ENCODE results near the gene ADAMTSL3. TPM values are rescaled to one million over a fixed set of nuclear protein-coding genes. Genes with fewer than 3 reads are reported as not detected.

ADAMTSL3 gene
- total and polyA plus RNA-seq, 2 donors (not counting 1 experiment from before 2014, with no cell fraction given): 0.14 to 0.17 TPM

DNA sequence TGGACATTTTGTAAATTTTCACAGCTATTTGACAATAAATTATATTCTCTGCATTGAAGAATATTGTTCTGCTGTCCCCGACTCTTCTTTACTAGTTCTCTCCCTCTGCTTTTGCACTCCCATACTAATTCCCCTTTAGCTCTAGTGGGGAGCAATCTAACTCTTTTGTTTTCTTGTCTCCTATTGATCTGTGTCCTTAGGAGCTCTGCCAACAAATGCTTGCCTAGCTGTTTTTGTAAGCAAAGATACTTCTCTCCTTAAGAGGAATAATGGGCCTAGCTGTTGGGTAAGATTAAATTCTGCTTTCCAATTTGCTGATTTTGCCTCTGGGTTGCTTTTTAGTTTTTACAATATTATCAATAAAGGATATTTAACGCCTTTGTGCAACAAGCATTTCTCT lies 17.7 kb downstream of the ADAMTSL3 start:
- TF ChIP-seq, protein P1, sequence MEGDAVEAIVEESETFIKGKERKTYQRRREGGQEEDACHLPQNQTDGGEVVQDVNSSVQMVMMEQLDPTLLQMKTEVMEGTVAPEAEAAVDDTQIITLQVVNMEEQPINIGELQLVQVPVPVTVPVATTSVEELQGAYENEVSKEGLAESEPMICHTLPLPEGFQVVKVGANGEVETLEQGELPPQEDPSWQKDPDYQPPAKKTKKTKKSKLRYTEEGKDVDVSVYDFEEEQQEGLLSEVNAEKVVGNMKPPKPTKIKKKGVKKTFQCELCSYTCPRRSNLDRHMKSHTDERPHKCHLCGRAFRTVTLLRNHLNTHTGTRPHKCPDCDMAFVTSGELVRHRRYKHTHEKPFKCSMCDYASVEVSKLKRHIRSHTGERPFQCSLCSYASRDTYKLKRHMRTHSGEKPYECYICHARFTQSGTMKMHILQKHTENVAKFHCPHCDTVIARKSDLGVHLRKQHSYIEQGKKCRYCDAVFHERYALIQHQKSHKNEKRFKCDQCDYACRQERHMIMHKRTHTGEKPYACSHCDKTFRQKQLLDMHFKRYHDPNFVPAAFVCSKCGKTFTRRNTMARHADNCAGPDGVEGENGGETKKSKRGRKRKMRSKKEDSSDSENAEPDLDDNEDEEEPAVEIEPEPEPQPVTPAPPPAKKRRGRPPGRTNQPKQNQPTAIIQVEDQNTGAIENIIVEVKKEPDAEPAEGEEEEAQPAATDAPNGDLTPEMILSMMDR (conservative IDR thresholded peaks at IDR 0.05 in 1 of 2, IDR thresholded peaks at IDR 0.05 in 1 of 2; ENCODE audit: low read depth in 1 of 2, low read length in 2 of 2): no peak
- TF ChIP-seq EZH2 (IDR thresholded peaks at IDR 0.05; ENCODE audit: low read length, missing control alignments): no peak
- no peaks in the 10 kb centered on the region for H3K79me2 ChIP-seq (ENCODE audit: control insufficient read depth, insufficient read depth, low read length)
- no peaks in the 10 kb centered on the region for H3K4me1 ChIP-seq (ENCODE audit: control insufficient read depth, extremely low read depth, insufficient read depth, low read length)
- H3K4me3 ChIP-seq (replicated peaks in 1 of 4; ENCODE audit: control extremely low read depth in 1 of 4, insufficient read depth in 1 of 4, low read depth in 3 of 4, low read length in 4 of 4): no peak overlapping the region
- no peaks in the 10 kb centered on the region for H3K27me3 ChIP-seq (ENCODE audit: control insufficient read depth, insufficient read depth, low read length)
- DNase-seq (ENCODE audit: low read depth in 2 of 2): no peak
- no peak overlapping the region for H3K4me2 ChIP-seq (ENCODE audit: extremely low read depth, insufficient read depth, low read length)
- H3K9ac ChIP-seq (ENCODE audit: insufficient read depth, low read length): no peak overlapping the region
- H3K9me3 ChIP-seq (ENCODE audit: control insufficient read depth, insufficient read depth, low read depth, low read length): no peaks in the 10 kb centered on the region
- no peak overlapping the region for H2AFZ ChIP-seq (ENCODE audit: low read length)
- H3K27ac ChIP-seq (ENCODE audit: insufficient read depth, low read length): no peak overlapping the region
- H3K36me3 ChIP-seq (ENCODE audit: control insufficient read depth, insufficient read depth, low read length): no peaks in the 10 kb centered on the region
- H4K20me1 ChIP-seq (ENCODE audit: control insufficient read depth, extremely low read depth, insufficient read depth, low read length): no peaks in the 10 kb centered on the region

- no peak overlapping the region for H3K9ac ChIP-seq (ENCODE audit: insufficient read depth, low read length)
- no peak for DNase-seq (ENCODE audit: low read depth in 2 of 2)
- no peaks in the 10 kb centered on the region for H3K36me3 ChIP-seq (ENCODE audit: control insufficient read depth, insufficient read depth, low read length)
- no peak overlapping the region for H3K4me3 ChIP-seq (replicated peaks in 1 of 4; ENCODE audit: control extremely low read depth in 1 of 4, insufficient read depth in 1 of 4, low read depth in 3 of 4, low read length in 4 of 4)
- no peaks in the 10 kb centered on the region for H4K20me1 ChIP-seq (ENCODE audit: control insufficient read depth, extremely low read depth, insufficient read depth, low read length)
- TF ChIP-seq, protein P1 (conservative IDR thresholded peaks at IDR 0.05 in 1 of 2, IDR thresholded peaks at IDR 0.05 in 1 of 2; ENCODE audit: low read depth in 1 of 2, low read length in 2 of 2): no peak
- TF ChIP-seq EZH2 (IDR thresholded peaks at IDR 0.05; ENCODE audit: low read length, missing control alignments): no peak
- H3K4me2 ChIP-seq (ENCODE audit: extremely low read depth, insufficient read depth, low read length): no peak overlapping the region
- no peaks in the 10 kb centered on the region for H3K27me3 ChIP-seq (ENCODE audit: control insufficient read depth, insufficient read depth, low read length)
- no peaks in the 10 kb centered on the region for H3K79me2 ChIP-seq (ENCODE audit: control insufficient read depth, insufficient read depth, low read length)
- no peaks in the 10 kb centered on the region for H3K9me3 ChIP-seq (ENCODE audit: control insufficient read depth, insufficient read depth, low read depth, low read length)
- H2AFZ ChIP-seq (ENCODE audit: low read length): no peak overlapping the region
- no peaks in the 10 kb centered on the region for H3K4me1 ChIP-seq (ENCODE audit: control insufficient read depth, extremely low read depth, insufficient read depth, low read length)
- no peak overlapping the region for H3K27ac ChIP-seq (ENCODE audit: insufficient read depth, low read length)
These were observed 19.5 kb downstream of the ADAMTSL3 start for GRCh38 chr15:83673385-83673784.

GRCh38 chr15:83682476-83683088 lies 28.7 kb downstream of the ADAMTSL3 start:
- Histone ChIP-seq H3K27ac (ENCODE audit: insufficient read depth, low read length) (no peak overlapping the region), H3K9me3 (ENCODE audit: control insufficient read depth, insufficient read depth, low read depth, low read length) (no peaks in the 10 kb centered on the region), H3K4me2 (ENCODE audit: extremely low read depth, insufficient read depth, low read length) (no peak overlapping the region), H3K9ac (ENCODE audit: insufficient read depth, low read length) (no peak overlapping the region), H3K4me3 (replicated peaks in 1 of 4; ENCODE audit: control extremely low read depth in 1 of 4, insufficient read depth in 1 of 4, low read depth in 3 of 4, low read length in 4 of 4) (no peak overlapping the region), H3K79me2 (ENCODE audit: control insufficient read depth, insufficient read depth, low read length) (no peaks in the 10 kb centered on the region), H4K20me1 (ENCODE audit: control insufficient read depth, extremely low read depth, insufficient read depth, low read length) (no peaks in the 10 kb centered on the region), H3K36me3 (ENCODE audit: control insufficient read depth, insufficient read depth, low read length) (no peaks in the 10 kb centered on the region), H3K27me3 (ENCODE audit: control insufficient read depth, insufficient read depth, low read length) (no peaks in the 10 kb centered on the region), H3K4me1 (ENCODE audit: control insufficient read depth, extremely low read depth, insufficient read depth, low read length) (no peaks in the 10 kb centered on the region), H2AFZ (ENCODE audit: low read length) (no peak overlapping the region)
- DNase-seq (ENCODE audit: low read depth in 2 of 2): no peak
- no peak for TF ChIP-seq EZH2 (IDR thresholded peaks at IDR 0.05; ENCODE audit: low read length, missing control alignments)
- TF ChIP-seq, protein P1 (conservative IDR thresholded peaks at IDR 0.05 in 1 of 2, IDR thresholded peaks at IDR 0.05 in 1 of 2; ENCODE audit: low read depth in 1 of 2, low read length in 2 of 2): no peak
